SK-N-SH (cell line): ENCODE results near the gene LIPG. TPM values are rescaled to one million over a fixed set of nuclear protein-coding genes. Genes with fewer than 3 reads are reported as not detected.

ENCODE experiments used
- CTCF ChIA-PET: fragments of 300-600, 350-600 bp; formaldehyde crosslinking; extraction: SDS; loops from one replicate; lab custom pipeline; 2021; lab: Yijun Ruan, JAX
- POLR2A ChIA-PET: fragments of 350-600 bp; sonication (Branson Sonifier 250); formaldehyde crosslinking; extraction: SDS; loops from one replicate; lab custom pipeline; 2020; ENCODE audit warnings: antibody characterized with exemption, inconsistent platforms; lab: Yijun Ruan, JAX
- DNase-seq: peaks from one replicate; pipeline ENCODE4 v3.0.0; 2012
- H2AFZ ChIP-seq: fragments of 200-600 bp; sonication (generic); 2 replicates; pipeline ENCODE4 v1.8.1; 2016; ENCODE audit warnings: antibody characterized with exemption, mild to moderate bottlenecking, low read depth
- H3F3A ChIP-seq: fragments of 200-600 bp; sonication (generic); replicated peaks from 2 replicates; pipeline ENCODE3; 2016; ENCODE audit warnings: antibody characterized with exemption, mild to moderate bottlenecking; ENCODE audit not compliant: insufficient read depth
- H3K27ac ChIP-seq, 2 experiments: fragments of 200-500 bp in 1 of 2; fragments of 200-600 bp in 1 of 2; sonication (Bioruptor generic) in 1 of 2; sonication (generic), shearing (Covaris generic) in 1 of 2; 2 replicates each; pipeline versions ENCODE4 v1.5.1 to v1.6.1; 2014 to 2016; ENCODE audit warnings: low read depth in 2 of 2, inconsistent platforms in 1 of 2, low read length in 1 of 2, mild to moderate bottlenecking in 1 of 2, mixed read lengths in 1 of 2
- H3K27me3 ChIP-seq: fragments of 200-600 bp; sonication (generic), shearing (Covaris generic); 2 replicates; pipeline ENCODE4 v1.6.1; 2016; ENCODE audit warnings: mixed run types; ENCODE audit not compliant: insufficient read depth
- H3K36me3 ChIP-seq, 2 experiments: fragments of 200-500 bp in 1 of 2; fragments of 200-600 bp in 1 of 2; sonication (Bioruptor generic) in 1 of 2; sonication (generic) in 1 of 2; replicated peaks in 1 of 2; 2 replicates each; pipeline versions ENCODE3 to v1.5.1; 2014 to 2016; ENCODE audit warnings: low read length in 1 of 2, mild to moderate bottlenecking in 1 of 2; ENCODE audit not compliant: insufficient read depth in 2 of 2, control insufficient read depth in 1 of 2
- H3K4me1 ChIP-seq, 2 experiments: fragments of 200-500 bp in 1 of 2; fragments of 200-600 bp in 1 of 2; sonication (Bioruptor generic) in 1 of 2; sonication (generic), shearing (Covaris generic) in 1 of 2; 2 replicates each; pipeline versions ENCODE4 v1.5.1 to v1.6.1; 2014 to 2016; ENCODE audit warnings: low read depth in 1 of 2, low read length in 1 of 2, mixed run types in 1 of 2; ENCODE audit not compliant: insufficient read depth in 2 of 2, control insufficient read depth in 1 of 2
- H3K4me2 ChIP-seq: fragments of 200-600 bp; sonication (generic), shearing (Covaris generic); 2 replicates; pipeline ENCODE4 v1.6.1; 2017; ENCODE audit warnings: mixed run types
- H3K4me3 ChIP-seq, 2 experiments: fragments of 200-500 bp in 1 of 2; fragments of 200-600 bp in 1 of 2; sonication (Bioruptor generic) in 1 of 2; sonication (generic), shearing (Covaris generic) in 1 of 2; 2 replicates each; pipeline versions ENCODE4 v1.5.1 to v1.8.1; 2014 to 2016; ENCODE audit warnings: low read depth in 2 of 2, inconsistent platforms in 1 of 2, low read length in 1 of 2, mild to moderate bottlenecking in 1 of 2, mixed read lengths in 1 of 2, moderate library complexity in 1 of 2
- H3K79me2 ChIP-seq: fragments of 200-600 bp; sonication (generic); 2 replicates; pipeline ENCODE4 v1.8.1; 2017; ENCODE audit warnings: mild to moderate bottlenecking; ENCODE audit not compliant: insufficient read depth
- H3K9ac ChIP-seq: fragments of 200-600 bp; sonication (generic); 2 replicates; pipeline ENCODE4 v1.6.1; 2017; ENCODE audit warnings: mixed run types
- H3K9me2 ChIP-seq: fragments of 200-600 bp; sonication (generic); 2 replicates; pipeline ENCODE4 v1.6.1; 2017; ENCODE audit warnings: mixed run types
- H3K9me3 ChIP-seq: fragments of 200-600 bp; sonication (generic); 2 replicates; pipeline ENCODE4 v1.6.1; 2017; ENCODE audit warnings: mixed run types, mild to moderate bottlenecking, moderate library complexity
- H4K20me1 ChIP-seq: fragments of 200-600 bp; sonication (generic); 2 replicates; pipeline ENCODE4 v1.6.1; 2017; ENCODE audit warnings: mild to moderate bottlenecking, mixed run types; ENCODE audit not compliant: insufficient read depth
- CHD2 ChIP-seq: fragments of 150-350 bp; IDR thresholded peaks from 2 replicates; pipeline ENCODE4 v1.6.1; 2018; ENCODE audit warnings: low read length; ENCODE audit not compliant: partially characterized antibody
- EZH2phosphoT487 ChIP-seq: fragments of 200-600 bp; sonication (generic); IDR thresholded peaks from 2 replicates; pipeline ENCODE4 v1.6.1; 2017; ENCODE audit warnings: low read depth, mixed run types, mild to moderate bottlenecking, antibody characterized with exemption, moderate library complexity, borderline replicate concordance
- FOSL2 ChIP-seq: IDR thresholded peaks from 2 replicates; pipeline ENCODE4 v1.4.0; 2012; ENCODE audit warnings: low read depth, mild to moderate bottlenecking, moderate library complexity, borderline replicate concordance
- FOXM1 ChIP-seq: IDR thresholded peaks from 2 replicates; pipeline ENCODE4 v1.4.0; 2012; ENCODE audit warnings: low read depth, mild to moderate bottlenecking
- GATA2 ChIP-seq: sonication (generic); formaldehyde crosslinking; IDR thresholded peaks from 2 replicates; pipeline ENCODE4 v1.5.0; 2020; ENCODE audit warnings: mild to moderate bottlenecking, missing genetic modification reagents
- NFIC ChIP-seq: IDR thresholded peaks from 2 replicates; pipeline ENCODE4 v1.4.0; 2012; ENCODE audit warnings: borderline replicate concordance
- RAD21 ChIP-seq: IDR thresholded peaks from 2 replicates; pipeline ENCODE4 v1.6.1; 2012; ENCODE audit warnings: mild to moderate bottlenecking, low read length
- RFX5 ChIP-seq: IDR thresholded peaks from 2 replicates; pipeline ENCODE4 v1.6.1; 2012; ENCODE audit warnings: mild to moderate bottlenecking, improper control_type of control experiment, low read length
- SMC3 ChIP-seq: IDR thresholded peaks from 2 replicates; pipeline ENCODE4 v1.6.1; 2012; ENCODE audit warnings: low read depth, low read length, improper control_type of control experiment
- WGBS: methylation state at CpG from one replicate; pipeline ENCODE4 v1.1.6; 2017; ENCODE audit warnings: low lambda C conversion rate; 5-methylcytosine and 5-hydroxymethylcytosine counted together
- polyA plus RNA-seq, 3 experiments: library from polyadenylated mRNA; depleted of rRNA; stranded (reverse); fragments of >200 nt; gene quantifications; 2 replicates each; pipeline ENCODE4 v1.2.3, GENCODE V29; 2012
- TF ChIP-seq, protein P1 (sequence below): IDR thresholded peaks from 2 replicates; pipeline ENCODE4 v1.4.0; 2012; ENCODE audit warnings: low read depth
- TF ChIP-seq, protein P2 (sequence below): fragments of 200-600 bp; sonication (generic); IDR thresholded peaks from 2 replicates; pipeline ENCODE4 v1.6.1; 2017; ENCODE audit warnings: antibody characterized with exemption, mild to moderate bottlenecking, moderate library complexity
- TF ChIP-seq, protein P3 (sequence below): fragments of 150-350 bp; IDR thresholded peaks from 2 replicates; pipeline ENCODE4 v1.6.1; 2017; ENCODE audit warnings: antibody characterized with exemption, low read length, low read depth, borderline replicate concordance

Gene LIPG
- polyA plus RNA-seq, 1 of the 3 experiments (the other 2 are of a cell fraction) = 3.2 TPM

DNA sequence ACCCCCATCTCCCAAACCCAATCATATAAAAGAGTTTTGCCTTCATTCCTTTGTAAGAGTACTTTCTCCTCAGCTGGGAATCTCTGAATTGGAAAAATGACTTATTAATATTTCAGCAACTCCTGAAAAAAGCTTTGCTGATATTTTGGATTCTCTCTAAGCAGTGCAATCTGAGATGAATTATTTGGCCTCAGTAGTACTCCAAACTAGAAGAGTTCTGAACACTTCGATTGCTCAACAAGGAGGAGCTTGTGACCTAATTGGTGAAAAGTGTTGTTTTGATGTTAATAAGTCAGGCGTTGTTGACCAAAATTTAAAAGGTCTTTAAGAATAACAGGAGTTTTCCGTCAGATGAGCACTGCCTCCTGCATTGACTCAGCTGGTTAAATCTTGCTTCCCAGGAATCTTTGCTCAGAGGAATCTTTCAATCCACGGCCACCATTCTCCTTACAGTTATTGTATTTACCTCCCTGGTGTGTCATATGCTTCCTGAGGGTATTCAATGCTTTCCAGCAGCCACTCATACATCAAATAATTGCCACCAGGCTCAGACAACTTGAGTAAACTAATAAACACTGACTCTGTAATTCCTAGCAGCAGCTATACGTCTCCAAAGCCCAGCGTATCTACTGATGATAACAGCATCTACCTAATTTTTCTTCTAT, 24.5 kb upstream of the LIPG start:
- TF ChIP-seq FOXM1 = no peak
- TF ChIP-seq, protein P1, sequence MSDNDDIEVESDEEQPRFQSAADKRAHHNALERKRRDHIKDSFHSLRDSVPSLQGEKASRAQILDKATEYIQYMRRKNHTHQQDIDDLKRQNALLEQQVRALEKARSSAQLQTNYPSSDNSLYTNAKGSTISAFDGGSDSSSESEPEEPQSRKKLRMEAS = no peak
- no peak for TF ChIP-seq FOSL2
- no peak for TF ChIP-seq SMC3
- TF ChIP-seq GATA2 (CRISPR knock-in tag) = no peak
- no peak for TF ChIP-seq RAD21
- no peak for TF ChIP-seq RFX5
- no peak for TF ChIP-seq EZH2phosphoT487
- TF ChIP-seq, protein P2, sequence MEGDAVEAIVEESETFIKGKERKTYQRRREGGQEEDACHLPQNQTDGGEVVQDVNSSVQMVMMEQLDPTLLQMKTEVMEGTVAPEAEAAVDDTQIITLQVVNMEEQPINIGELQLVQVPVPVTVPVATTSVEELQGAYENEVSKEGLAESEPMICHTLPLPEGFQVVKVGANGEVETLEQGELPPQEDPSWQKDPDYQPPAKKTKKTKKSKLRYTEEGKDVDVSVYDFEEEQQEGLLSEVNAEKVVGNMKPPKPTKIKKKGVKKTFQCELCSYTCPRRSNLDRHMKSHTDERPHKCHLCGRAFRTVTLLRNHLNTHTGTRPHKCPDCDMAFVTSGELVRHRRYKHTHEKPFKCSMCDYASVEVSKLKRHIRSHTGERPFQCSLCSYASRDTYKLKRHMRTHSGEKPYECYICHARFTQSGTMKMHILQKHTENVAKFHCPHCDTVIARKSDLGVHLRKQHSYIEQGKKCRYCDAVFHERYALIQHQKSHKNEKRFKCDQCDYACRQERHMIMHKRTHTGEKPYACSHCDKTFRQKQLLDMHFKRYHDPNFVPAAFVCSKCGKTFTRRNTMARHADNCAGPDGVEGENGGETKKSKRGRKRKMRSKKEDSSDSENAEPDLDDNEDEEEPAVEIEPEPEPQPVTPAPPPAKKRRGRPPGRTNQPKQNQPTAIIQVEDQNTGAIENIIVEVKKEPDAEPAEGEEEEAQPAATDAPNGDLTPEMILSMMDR = no peak
- no peak for TF ChIP-seq CHD2
- TF ChIP-seq NFIC = no peak
- TF ChIP-seq, all 33 proteins: peak for 0
- no peak overlapping the region for H3K9ac ChIP-seq
- H4K20me1 ChIP-seq = no peaks in the 10 kb centered on the region
- H2AFZ ChIP-seq = no peak overlapping the region
- H3K4me1 ChIP-seq = no peaks in the 10 kb centered on the region; a peak in 1 of 4 replicates
- H3K27me3 ChIP-seq = no peaks in the 10 kb centered on the region
- 78% methylated on average over 6 of the region's 6 CpGs for WGBS
- no peaks in the 10 kb centered on the region for H3F3A ChIP-seq
- no peak overlapping the region for H3K4me2 ChIP-seq
- no peaks in the 10 kb centered on the region for H3K79me2 ChIP-seq
- ChIA-PET CTCF (interaction anchor here (0.7 to 2.6 kb wide), 4 partner anchors 21 to 324 kb away, joined by 3 to 12 read pairs (median 4); no protein-coding TSS in a partner anchor), POLR2A (no interaction called here)
- H3K27ac ChIP-seq = no peak overlapping the region
- H3K9me3 ChIP-seq = no peaks in the 10 kb centered on the region
- DNase-seq = no peak
- H3K9me2 ChIP-seq = no peaks in the 10 kb centered on the region
- H3K4me3 ChIP-seq = no peak overlapping the region
- H3K36me3 ChIP-seq = no peaks in the 10 kb centered on the region

DNA sequence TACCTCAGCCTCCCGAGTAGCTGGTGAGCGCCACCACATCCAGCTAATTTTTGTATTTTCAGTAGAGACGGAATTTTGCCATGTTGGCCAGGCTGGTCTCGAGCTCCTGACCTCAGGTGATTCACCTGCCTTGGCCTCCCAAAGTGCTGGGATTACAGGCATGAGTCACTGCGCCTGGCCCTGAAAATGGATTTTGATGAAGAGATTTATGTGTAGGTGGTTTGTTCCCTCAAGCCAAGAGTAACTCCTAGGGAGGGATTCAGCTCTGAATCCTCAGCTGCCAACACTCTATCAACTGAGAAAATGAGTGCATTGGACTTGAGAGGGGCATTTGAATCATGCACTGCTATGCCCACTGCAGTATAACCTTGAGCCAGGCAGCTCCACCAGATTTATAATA, 17.5 kb upstream of the LIPG start:
- Histone ChIP-seq H3K4me2 (no peak overlapping the region), H3K9me2 (no peaks in the 10 kb centered on the region), H4K20me1 (no peaks in the 10 kb centered on the region), H3K4me3 (no peak overlapping the region), H3F3A (peaks cover 22% of the 10 kb centered on the region), H3K9ac (no peak overlapping the region), H3K36me3 (no peaks in the 10 kb centered on the region), H3K9me3 (no peaks in the 10 kb centered on the region), H3K27ac (no peak overlapping the region), H3K79me2 (no peaks in the 10 kb centered on the region), H3K4me1 (peaks cover 7 to 13% of the 10 kb centered on the region in 2 experiments; a peak in 2 of 4 replicates), H2AFZ (no peak overlapping the region), H3K27me3 (no peaks in the 10 kb centered on the region)
- CTCF ChIA-PET = interaction anchor here (0.8 kb wide), 1 partner anchor 15 kb away, joined by 3 read pairs; no protein-coding TSS in a partner anchor
- TF ChIP-seq, protein P3, sequence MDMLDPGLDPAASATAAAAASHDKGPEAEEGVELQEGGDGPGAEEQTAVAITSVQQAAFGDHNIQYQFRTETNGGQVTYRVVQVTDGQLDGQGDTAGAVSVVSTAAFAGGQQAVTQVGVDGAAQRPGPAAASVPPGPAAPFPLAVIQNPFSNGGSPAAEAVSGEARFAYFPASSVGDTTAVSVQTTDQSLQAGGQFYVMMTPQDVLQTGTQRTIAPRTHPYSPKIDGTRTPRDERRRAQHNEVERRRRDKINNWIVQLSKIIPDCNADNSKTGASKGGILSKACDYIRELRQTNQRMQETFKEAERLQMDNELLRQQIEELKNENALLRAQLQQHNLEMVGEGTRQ = no peak
- POLR2A ChIA-PET = no interaction called here
- WGBS = 85% methylated on average over 5 of the region's 5 CpGs
- DNase-seq = no peak
